NCI-H2227 (cell line): ENCODE data around the gene ARL8B.

Experiments
- DNase-seq: peaks from one replicate; lab custom pipeline; 2025; ENCODE audit not compliant: unreplicated experiment; lab: John Stamatoyannopoulos, UW

The ARL8B gene

DNA sequence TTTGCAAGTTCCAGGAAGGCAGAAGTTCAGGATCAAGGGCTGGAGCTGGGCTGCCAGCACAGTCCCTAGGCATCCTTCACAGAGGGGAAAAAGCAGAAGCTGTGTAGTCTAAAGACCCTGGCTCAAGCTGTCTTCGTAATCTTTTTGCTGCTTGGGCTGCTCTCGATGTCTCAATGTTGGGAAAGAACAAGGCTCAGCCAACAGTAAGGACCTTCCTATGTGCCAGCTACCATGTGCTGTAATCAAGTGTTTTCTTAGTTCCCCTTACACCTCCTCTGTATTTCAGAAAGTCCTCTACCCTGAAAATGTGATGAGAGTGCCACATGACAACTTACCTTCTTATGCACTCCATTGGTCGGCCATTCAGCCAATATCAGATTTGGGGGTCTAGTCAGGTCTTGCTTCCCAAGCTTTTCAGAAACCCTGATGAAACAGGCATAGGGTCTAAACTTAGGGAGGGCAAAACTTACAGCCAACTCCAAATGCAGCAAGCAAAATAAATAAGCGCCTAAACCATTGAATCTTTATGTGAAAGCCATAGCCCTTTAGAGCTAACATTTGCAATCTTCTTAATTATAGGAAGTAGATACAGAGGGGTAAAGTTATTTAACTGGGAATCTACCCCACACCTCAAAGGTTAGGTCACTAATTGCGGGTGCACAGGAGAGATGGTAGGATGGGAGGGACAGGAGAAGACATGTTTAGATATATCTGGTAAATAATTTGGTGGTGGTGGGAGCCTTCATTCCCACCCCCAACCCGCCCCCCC lies 64.2 kb downstream of the ARL8B start:
- DNase-seq: no peak

DNA sequence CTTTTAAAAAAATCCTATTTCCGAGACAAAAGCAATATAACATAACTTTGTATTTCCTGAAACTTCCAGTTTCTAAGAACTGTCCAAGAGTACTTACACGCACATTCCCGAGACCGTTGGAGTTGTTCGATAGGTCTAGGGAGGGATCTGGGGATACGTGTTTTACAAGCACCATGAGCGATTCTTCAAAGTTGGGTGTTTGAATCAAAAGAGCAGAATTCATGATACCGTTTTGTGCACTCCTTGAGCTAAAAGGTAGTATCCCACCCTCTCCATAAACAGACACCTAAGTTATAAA lies 64.7 kb downstream of the ARL8B start:
- peak; percentile 11 for DNase-seq

DNA sequence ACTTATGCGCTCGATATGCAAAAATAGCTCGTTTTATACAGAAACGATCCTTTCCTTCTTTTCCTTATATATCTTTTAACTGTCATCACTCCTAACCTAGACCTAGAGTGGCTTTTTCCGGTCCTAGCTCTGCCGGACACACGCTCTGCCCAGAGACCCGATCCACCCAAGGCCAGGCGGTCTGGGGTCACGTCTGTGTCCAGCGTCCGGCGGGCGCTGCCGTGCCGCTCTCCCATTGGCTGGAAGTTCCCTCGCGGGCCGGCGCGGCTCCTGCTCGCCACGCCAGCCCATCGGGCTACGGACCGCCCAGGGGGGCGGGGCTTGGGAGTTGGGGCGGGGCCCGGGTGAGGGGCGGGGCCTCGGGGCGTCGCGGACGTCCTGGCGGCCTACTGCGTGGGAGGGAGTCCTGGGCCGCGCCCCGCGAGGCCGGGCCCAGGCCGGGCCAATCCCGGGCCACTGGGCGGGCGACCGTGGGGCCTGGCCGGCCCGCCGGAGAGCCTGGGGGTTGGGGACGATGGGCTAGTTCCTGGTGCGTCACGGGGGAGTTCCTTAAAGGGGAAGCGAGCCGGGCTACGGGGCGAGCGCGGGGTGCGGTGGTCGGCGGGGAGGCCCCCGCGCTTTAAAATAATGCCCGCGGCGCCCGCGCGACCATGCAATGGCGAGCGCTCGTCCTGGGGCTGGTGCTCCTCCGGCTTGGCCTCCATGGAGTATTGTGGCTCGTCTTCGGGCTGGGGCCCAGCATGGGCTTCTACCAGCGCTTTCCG lies 65.2 kb downstream of the ARL8B start, which contains the start of gene EDEM1:
TSS of gene EDEM1 (plus strand) at position 552 of the 764 bp plus-strand sequence. CDS start at position 651, 99 bp downstream.
- peak; percentile 90 for DNase-seq

DNA sequence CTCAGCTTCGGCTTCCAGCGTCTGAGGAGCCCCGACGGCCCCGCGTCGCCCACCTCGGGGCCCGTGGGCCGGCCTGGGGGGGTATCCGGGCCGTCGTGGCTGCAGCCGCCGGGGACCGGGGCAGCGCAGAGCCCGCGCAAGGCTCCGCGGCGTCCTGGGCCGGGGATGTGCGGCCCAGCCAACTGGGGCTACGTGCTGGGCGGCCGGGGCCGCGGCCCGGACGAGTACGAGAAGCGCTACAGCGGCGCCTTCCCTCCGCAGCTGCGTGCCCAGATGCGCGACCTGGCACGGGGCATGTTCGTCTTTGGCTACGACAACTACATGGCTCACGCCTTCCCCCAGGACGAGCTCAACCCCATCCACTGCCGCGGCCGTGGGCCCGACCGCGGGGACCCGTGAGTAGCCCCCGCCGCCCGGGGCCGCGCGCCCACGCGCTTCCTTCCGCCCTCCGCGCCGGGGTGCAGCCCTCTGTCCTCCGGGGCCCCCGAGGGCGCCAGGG lies 65.9 kb downstream of the ARL8B start:
- peak; percentile 51 for DNase-seq

DNA sequence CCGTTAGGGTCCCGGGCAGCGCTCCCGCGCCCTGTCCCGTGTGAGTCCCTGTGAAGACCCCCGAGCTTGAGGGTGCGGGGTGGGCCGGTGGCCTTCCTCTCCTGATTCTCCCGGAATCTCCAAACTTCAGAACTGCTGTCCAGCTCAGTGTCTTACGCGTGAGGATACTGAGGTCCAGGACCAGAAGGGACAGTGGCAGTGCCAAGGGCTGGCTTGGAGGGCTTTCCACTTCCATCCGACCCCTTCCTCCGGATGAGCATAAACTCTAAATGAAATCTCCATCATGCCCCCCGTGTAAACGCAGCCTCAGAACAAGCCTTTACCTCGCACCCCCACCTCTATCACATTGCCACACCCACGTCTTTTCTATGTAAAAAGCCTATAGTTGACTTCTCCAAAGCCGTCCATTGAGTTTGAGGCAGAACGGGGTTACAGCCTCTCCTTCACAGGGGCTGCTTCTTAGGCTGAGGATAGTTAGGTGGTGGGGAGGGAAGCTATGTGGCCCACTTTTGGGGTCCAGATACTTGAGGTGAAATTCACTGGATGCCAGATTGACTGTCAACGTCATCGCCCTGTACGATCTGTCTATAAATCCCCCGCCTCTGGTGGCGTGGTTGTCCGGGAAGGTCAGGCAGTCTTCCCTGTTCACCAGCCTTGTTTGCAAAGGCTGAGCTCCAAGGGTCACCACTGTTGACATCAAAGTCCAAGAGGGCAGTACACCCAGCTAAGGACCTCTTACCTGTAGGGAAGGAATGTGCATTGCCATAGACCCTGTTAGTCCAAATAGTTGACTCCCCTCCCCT lies 66.5 kb downstream of the ARL8B start:
- peak; percentile 37 for DNase-seq

DNA sequence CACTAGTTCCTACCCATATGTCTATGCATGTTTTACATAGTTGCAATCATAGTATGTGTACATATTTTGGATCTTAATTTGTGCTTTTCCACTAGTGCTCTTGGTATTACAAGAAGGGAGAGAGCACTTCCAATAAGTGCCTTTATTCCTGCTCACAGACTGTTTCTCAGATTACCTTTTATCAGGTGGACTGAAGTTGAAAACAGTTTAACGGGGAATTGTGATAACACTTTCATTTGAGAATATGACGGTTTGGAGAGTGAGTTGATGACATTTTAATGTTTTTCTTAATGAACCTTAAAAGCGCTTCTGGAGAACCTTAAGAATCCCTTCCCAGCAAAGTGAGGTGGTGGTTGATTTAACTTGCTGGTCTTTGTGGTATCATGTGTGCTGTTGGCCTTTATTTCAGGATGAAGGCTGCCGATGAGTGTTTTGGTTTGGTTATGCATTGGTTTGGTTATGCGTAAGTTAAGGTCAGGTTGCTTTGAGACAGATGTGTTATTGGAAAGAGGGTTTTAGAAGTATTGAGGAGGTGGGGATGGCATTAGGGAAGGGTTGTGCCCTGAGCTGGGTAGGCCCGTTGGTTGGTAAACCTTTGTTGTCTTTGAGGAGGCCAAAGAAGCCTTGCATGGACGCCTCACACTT lies 68.2 kb downstream of the ARL8B start:
- DNase-seq: no peak

DNA sequence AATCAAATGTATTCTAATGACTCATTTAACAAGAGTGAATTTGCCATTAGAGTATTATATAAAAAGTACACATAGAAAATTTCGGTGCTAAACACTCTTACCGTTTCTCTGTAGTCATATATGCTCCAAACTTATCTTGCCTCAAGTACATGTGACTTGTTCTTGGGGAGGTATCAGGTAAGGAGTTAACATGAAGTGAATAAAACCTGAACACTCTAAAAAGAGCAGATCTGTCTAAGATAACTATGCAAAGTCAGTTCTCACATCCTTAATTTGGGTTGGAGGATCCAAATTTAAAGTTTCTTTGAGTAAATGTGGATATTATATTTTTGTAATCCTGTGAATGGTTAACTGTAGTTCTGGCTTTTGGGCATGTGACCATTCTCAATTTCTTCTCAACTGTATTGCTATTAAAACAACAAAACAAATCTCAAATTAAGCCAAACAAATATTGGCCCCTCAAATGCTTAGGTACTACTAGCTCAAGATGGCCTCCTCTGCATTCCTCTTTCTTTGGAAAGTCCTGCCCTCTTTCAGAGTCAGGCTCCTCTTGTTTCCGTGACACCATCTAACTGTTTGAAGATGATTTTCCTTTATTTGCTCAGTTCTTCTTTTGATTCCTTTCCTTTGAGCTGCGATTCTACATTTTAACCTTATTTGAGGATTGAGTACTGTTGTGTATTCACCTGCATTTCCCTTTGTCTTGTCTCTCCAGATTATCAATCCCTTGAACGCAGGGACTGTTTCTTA lies 69.6 kb downstream of the ARL8B start:
- DNase-seq: no peak

DNA sequence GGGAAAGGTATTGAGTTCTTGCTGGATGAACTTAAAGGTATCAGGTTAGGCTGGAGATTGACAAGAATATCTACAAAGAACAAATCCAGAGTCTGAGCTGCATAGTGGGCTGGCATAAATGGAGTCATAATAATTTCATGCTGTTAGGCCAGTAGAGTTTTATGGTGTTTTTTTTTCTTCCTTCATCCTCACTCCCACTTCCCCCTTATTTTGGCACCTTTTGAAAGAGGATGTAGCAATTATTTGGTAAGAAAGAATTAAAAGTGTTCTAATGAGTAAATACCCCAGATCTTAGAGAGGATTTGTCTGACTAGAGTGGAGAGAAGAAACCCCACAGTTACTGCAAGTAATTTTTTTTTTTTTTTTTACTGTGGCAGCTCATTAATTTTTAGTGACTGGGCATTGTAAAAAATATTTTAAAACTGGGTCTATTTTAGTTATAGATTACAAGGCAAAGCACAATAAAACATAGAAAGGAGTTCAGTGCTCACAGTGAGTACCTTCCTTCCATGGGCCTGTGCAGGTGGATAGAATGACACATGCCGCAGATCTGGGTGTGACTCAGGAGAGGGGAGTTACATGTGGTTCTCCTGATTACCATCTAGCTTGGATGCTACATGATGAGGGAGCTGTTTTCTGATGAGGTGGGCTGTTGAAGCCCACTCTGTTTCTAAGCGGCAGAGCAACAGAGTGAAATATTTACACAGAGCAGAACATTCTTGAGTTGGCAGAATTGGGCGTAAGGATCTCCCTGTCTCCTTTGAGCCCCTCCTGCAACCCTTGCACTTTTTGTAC lies 70.7 kb downstream of the ARL8B start:
- no peak for DNase-seq

DNA sequence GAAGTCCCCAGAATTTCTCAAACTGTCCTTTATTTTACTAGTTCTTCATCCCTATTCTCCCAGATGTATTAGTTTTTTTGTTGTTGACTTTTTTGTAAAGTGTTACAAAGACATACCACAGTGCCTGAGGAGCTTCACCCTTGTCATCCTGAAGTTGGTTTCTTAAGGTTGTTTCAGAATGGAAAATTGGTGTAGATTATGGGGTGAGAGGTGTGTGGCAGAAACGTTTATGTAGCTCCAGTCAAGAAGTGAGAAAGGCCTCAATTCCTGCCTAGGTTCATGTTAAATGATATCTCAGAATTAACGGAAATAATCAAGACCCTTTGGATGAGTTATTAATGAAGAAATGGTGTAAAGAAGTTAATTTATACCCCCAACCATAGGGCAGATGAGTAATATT lies 72.2 kb downstream of the ARL8B start:
- no peak for DNase-seq

DNA sequence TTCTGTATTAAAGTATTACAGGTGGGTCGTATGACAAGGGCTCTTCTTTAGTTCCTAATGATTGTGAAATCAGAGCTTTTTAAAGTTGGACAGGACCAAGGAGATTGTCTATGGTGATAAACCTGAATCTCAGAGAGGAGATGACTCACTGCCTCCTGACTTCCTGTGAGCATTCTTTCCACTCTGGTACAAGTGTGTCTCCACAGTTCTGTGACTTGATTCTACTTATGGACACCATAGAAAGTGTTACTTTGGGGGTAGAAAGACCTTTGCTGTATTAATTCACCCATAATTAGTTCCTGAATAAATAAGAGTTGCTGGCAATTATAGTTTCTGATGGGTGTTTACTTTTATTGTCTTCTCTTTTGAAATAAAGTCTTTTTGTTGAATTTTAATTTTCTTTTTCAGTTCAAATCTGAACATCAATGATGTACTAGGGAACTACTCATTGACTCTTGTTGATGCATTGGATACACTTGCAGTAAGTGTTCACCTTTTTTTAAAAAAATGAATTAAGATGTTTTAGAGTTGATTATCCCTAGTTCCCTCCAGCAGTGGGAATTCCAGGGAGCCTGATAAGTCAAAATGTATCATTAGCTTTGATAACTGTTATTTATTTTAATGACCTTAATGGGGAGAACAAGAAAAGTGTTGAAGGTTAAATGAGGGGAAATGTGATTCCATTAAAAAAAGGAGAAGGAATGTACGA lies 72.9 kb downstream of the ARL8B start:
- DNase-seq: no peak

DNA sequence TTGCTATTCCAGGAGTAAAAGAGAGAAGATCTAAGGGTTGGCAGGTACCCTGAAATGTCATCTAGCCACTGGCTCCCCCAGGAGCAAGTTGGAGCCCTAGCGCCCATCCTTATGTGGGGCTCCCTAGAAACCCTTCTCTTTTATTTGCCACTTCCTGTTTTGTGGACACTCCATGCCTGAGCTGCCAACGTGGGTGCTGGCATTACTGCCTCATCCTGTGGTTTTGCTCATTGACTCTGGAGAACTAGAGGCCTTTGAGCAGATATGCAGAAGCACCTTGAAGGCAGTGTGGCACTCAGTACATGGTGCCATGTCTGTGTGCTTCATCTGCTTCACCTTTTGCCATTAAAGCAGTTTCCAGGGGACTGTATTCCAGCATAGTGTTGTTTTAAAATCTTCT lies 73.5 kb downstream of the ARL8B start:
- no peak for DNase-seq

DNA sequence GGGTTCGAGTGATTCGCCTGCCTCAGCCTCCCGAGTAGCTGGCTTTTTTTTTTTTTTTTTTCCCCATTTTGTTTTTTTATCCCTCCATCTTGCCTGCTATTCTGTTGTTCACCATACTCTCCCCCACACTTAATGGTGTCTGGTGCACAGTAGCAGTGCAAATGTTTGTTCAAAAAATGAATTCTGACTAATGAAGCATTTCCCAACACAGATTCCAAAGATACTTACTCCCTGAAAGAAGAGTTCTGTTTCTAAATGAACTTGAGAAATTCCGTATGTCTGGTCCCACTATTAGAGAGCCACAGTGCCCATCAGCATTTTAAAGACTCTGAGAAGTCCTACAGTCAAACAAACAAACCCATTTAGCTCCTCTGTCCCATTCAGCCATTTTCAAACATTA lies 74.9 kb downstream of the ARL8B start:
- no peak for DNase-seq

DNA sequence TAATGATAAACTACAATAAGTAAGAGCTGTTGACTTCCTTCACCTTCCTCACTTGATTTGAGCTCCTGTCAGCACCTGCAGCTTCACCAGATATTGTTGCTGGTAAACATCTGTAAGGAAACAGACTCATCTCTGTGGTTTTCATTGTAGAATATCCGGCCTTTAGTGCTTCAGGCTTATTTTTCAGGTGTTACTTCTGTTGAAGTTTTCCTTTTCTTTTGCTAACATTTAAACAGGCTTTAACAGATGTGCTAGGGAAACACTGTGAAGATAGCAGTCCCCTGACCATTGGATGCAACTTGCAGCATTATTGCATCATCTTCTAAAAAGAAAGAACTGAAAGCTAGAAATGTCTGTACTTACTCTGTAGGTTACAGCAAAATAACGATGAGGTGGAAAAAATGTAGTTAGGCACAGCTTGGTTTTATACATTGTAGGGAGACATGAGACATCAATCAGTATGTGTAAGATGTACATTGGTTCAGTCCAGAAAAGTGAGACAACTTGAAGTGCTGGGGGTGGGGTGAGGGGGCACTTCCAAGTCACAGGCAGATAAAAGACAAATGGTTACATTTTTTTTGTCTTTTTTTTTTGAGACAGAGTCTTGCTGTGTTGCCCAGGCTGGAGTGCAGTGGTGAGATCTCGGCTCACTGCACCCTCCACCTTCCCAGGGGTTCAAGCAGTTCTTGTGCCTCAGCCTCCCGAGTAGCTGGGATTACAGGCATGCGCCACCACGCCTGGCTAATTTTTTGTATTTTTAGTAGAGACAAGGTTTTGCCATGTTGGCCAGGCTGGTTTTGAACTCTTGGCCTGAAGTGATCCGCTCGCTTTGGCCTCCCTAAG lies 75.6 kb downstream of the ARL8B start:
- no peak for DNase-seq

DNA sequence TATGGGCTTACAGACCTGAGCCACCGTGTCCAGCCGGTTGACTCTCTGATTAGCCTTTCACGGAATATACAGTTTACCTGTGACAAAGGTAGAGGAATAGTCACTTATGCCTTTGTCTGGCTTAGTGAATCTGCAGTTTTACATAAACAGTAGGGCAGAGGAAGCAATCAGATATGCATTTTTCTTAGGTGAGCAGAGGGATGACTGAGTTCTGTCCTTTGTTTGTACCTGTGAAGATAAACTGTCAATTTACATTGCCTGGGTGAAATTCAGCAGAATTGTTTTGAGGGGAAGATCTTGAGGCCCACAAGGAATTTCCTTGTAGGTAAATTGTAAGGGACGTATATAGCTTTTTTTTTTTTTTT lies 76.2 kb downstream of the ARL8B start:
- DNase-seq: no peak

DNA sequence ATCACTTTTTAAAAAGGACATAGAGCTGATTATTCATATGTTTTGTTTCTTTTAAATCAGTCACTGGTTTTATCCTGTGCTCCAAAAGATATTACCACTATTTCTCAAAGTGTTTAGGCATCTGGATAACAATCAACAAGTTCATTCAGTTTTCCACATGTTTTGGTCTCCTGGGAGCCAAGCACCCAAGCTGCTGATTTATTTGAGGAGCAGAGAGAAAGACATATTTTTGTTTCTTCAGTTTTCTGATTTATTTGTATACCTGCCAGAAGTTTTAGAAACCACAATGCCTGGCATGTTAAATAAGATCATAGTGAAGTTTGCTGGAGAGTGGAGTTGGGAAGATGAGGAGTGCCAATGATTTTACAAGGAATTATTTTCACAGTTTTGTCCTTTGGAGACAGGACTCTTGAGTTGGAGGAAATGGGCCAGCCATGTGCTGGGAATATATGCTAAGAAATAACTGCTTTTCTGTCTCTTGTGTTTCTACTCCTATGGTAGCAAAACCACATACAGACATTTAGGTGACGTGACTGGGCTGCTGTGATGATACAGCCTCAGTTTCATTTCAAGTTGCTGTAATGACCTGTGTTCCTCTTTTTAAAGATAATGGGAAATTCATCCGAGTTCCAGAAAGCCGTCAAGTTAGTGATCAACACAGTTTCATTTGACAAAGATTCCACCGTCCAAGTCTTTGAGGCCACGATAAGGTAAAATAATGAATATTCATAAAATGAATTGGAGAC lies 77.1 kb downstream of the ARL8B start:
- DNase-seq: no peak

DNA sequence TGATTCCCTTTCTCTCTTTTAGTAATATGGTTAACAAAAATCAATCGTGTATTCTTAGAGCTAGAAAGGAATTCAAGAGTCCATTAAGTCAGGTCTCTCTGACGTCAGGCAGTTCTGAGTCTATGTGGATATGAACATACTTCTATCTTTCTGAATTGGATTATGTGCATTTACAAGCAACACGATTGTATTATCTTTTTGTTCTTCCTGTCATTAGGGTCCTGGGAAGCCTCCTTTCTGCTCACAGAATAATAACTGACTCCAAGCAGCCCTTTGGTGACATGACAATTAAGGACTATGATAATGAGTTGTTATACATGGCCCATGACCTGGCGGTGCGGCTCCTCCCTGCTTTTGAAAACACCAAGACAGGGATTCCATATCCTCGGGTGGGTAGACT lies 79.4 kb downstream of the ARL8B start:
- DNase-seq: no peak

DNA sequence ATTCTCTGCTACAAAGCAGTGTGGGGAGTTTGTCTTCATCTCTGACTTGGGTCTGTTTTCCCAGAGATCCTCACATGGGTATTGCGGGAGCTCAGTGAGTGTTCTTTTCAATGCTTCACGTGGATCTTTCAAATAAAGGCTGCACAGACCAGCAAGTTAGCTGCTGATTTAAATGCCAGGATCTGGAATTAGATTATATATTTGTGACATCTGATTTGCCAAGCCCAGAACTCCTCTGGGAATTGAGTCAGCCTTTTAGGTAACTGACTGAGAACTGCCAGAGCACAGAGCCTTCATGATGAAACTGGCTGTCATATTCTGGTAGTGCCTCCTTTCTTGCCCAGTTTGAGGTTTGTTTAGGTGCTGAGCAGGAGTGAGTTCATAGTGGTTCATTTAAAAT lies 80.1 kb downstream of the ARL8B start:
- no peak for DNase-seq
